Pons (tissue), 1 donor: ENCODE measurements around the gene ERCC6L.
A peak's percentile ranks its signal among the peaks of the same experiment; 100 is the strongest.
"Not testable (repeated sequence)": the region's sequence is repeated elsewhere in the genome, so short reads cannot be mapped to it uniquely, and the experiment has no call there.

Source experiments
- DNase-seq: peaks from one replicate; pipeline ENCODE4 v3.0.0-alpha.2; 2016; ENCODE audit warnings: low spot score

Gene ERCC6L

GRCh38 chrX:72253686-72254085, 14.9 kb upstream of the ERCC6L start:
- DNase-seq, result no peak

DNA sequence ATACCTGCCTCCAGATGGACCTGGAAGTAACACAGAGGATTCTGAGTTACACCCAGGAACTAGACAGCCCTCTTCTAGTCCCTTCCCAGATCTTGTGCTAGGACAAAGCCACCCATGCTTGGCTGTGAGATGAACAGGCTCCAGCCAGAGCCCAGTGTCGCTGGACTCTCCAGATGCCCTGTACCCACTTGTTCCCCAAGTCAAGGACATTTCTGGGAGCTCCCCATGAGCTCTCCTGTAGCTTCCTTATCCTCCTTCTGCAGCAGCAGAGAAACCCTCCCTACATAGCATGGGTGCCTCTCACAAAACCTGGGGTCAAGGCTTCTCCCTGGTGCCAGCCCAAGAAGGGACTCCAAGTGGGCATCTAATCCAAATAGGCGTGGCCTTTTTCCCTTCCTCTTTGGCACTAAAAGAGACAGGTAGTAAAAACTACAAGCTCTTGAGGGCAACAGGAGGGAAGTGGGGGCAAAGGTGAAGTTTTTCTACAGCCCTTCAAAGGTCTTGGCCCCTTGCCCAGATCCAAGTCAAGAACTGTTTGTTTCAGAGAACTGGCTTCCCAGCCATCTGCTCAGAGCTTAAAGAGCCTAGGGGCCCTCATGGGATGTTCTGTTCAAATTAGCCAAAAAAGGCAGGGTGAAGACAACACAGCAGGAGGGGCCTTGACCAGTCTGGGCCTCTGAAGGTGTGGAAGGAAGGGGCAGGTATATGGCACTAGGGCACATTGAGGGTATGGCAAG, 8.5 kb upstream of the ERCC6L start:
- DNase-seq, result no peak

GRCh38 chrX:72245461-72246089, 6.7 kb upstream of the ERCC6L start:
- DNase-seq, result peak; percentile 32

DNA sequence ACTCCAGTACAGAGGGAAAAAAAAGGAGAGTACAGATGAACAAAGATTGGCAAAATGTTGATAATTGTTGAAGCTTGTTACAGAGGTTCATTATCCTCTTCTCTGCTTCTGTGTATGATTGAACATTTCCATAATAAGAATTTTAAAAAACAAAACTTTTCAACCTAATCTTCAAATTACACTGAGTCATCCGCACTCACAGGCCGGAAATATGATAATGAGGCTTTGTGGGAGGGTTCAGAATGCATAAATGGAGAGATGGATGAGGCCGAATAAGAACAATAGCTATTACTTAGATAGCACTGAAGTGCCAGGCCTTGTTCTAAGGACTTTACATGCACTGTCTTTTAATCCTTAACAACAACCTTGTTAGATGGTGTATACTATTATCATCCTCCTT, 4.6 kb upstream of the ERCC6L start:
- no peak for DNase-seq

DNA sequence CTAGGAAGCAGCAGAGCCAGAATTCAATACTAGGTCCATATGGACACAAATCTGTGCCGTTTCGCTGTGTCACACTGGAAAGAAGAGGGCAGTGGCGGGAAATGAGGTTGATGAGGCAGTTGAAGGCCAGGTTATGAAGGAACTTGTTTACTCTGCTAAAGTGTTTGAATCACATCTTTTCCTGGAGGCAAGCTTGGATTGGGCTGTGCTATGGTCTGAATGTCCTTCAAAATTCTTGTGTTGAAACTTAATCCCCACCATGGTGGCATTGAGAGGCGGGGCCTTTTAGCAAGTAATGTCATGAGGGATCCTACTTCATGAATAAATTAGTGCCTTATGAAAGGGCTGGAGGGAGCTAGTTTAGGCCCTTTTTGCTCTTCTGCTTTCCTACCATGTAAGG, 2.1 kb upstream of the ERCC6L start:
- no peak for DNase-seq

- no peak for DNase-seq
Observed at GRCh38 chrX:72238183-72238582, 644 bp downstream of the ERCC6L start.

DNA sequence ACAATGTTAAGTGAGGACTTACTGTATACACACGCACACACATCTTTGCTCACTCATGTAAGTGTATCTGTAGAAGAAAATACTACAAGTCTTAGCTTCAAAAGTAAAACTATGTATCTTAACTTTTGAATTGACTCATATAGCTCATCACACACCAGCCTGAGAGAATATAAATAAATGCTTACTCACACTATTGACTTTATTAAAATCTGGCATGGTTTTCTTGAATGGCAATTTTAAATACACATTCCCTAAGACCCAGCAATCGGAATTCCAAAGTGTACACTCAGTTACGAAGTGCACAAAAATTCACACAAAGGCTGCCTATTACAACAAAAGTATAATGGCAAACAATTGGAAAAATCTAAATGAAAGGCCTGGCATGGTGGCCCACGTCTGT, 2.0 kb downstream of the ERCC6L start:
- DNase-seq, result no peak

DNA sequence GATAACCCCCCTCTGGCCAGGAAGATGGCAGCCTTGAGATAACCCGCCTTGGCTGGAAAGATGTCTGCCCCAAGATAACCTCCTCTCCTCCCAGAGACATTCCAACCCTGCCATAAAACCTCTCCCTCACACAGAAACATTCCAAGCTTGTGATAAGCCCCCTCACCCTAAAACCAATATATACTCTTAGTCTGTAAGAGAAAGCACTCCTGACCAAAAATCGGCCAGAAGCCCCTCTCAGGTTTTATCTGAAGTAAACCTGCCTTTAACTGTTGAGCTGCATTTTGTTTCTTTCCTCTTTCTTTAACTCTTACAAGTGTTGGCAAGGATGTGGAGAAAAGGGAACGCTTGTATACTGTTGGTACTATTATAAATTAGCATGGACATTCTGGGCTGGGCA, 8.5 kb downstream of the ERCC6L start:
- no peak for DNase-seq

DNA sequence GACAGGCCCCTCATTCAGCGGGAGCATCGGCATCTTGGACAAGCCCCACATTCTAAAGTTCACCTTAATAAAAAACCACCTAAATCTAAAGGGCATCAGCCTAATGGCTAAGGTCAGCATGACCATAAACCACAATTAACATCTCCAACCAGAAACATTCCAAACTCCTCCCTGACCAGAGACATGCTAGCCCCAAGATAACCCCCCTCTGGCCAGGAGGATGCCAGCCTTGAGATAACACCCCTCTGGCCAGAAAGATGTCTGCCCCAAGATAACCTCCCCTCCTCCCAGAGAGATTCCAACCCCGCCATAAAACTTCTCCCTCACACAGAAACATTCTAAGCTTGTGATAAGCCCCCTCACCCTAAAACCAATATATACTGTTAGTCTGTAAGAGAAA, 18.5 kb downstream of the ERCC6L start:
- DNase-seq, result not testable (repeated sequence)

GRCh38 chrX:72216973-72217372, 21.9 kb downstream of the ERCC6L start:
- DNase-seq, result no peak

DNA sequence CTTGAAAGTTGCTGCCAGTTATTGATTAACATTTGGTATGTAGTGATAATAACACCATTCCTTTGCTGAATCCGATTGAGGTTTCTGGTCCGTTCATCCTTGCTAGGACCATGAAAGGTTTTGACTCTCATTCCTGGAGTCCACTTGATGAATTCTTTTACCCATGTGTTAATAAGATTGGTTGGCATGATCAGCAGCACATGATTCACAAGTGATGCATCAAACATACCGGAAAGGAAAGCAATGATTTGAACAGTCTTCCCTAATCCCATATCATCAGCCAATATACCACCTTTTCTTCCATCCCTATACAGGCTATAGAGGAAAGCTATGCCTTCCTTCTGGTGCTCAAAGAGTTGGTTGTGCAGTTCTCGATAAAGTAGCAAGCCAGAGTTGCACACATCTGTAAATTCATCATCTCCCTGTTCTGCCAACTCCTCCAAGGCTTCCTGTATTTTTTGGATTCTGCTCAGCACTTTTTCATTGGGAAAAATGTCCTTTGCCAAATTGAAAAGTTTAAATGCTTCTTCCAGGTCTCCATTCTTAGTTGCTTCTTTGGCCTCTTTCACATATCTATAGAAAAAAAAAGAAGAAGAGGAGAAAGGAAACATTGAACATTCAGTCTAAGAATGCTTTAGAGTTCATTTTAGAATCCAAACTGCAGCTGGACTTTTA, 30.6 kb downstream of the ERCC6L start:
- no peak for DNase-seq

GRCh38 chrX:72207366-72207765, 31.5 kb downstream of the ERCC6L start:
- no peak for DNase-seq

- DNase-seq, result no peak
Observed at GRCh38 chrX:72205706-72206105, 33.1 kb downstream of the ERCC6L start.

- DNase-seq, result no peak
Observed at GRCh38 chrX:72203421-72203820, 35.4 kb downstream of the ERCC6L start.

- no peak for DNase-seq
Observed at GRCh38 chrX:72202792-72203401, 35.9 kb downstream of the ERCC6L start.

GRCh38 chrX:72201836-72202536, 36.8 kb downstream of the ERCC6L start:
- no peak for DNase-seq

- no peak for DNase-seq
Observed at GRCh38 chrX:72182924-72183323, 55.9 kb downstream of the ERCC6L start.

DNA sequence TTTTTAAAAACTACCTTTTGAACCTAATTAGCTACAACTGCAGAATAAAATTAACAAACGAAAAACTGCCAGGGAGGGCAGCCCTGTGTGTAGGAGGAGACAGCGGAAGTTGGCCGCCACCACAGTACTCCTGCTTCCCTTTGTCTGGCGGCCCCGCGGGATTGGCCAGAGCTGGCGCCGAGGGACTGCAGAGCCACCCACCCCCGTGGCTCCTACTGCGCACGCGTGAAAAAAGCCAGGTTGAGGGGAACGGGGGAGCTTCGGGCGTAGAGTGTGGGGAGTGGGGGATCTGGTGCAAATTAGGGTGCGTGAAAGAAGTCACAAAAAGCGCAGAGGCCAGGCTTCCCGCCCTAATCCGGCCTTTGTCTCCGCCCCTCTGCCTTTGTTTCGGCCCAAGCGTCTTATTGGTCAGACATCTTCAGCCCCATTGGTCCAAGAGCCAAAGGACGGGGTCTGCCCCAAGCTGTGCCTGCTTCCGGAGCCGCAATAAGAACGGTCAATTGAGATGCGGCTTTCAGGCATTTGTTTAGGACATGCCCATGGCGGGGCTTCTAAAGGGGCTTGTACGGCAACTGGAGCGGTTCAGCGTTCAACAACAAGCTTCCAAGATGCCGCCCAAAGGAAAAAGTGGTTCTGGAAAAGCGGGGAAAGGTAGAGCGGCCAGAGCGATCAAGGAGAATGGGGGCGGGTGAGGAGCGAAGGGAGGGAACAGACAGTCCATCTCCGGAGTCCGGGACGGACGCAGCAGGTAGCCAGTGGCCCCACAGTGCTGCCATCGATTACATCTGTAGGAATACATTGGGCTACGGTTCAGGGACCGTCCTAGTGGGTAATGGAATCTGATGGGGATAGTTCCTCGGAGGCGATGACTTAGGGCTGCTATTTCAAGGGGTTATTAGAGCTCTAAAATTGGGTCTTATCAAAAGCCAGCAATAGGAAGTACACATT, 57.4 kb downstream of the ERCC6L start, which contains the start of gene PIN4:
Gene PIN4, plus strand, starts transcription at position 580 of the 948 bp plus-strand sequence. Its CDS starts 29 bp downstream, at position 609.
- DNase-seq, result peak; percentile 95

GRCh38 chrX:72180539-72180938, 58.3 kb downstream of the ERCC6L start:
- DNase-seq, result no peak

GRCh38 chrX:72176981-72177380, 61.8 kb downstream of the ERCC6L start:
- DNase-seq, result no peak

- not testable (repeated sequence) for DNase-seq
Observed at GRCh38 chrX:72176289-72176688, 62.5 kb downstream of the ERCC6L start.
